HepG2 (cell line): ENCODE measurements around the gene SIGLEC1. TPM values are rescaled to one million over a fixed set of nuclear protein-coding genes. Genes with fewer than 3 reads are reported as not detected.

Experiments used
- ARNTL ChIP-seq: sonication (generic); formaldehyde crosslinking; IDR thresholded peaks from 2 replicates; pipeline ENCODE4 v1.4.0; 2020; ENCODE audit warnings: mild to moderate bottlenecking, missing genetic modification reagents
- CREBL2 ChIP-seq: sonication (generic); formaldehyde crosslinking; IDR thresholded peaks from 2 replicates; pipeline ENCODE4 v1.8.1; 2023; ENCODE audit warnings: missing genetic modification reagents, mild to moderate bottlenecking, borderline replicate concordance
- GATAD2A ChIP-seq: IDR thresholded peaks from 2 replicates; pipeline ENCODE4 v1.6.1; 2016
- HMG20A ChIP-seq: IDR thresholded peaks from 2 replicates; pipeline ENCODE4 v1.6.1; 2016; ENCODE audit warnings: borderline replicate concordance
- NR2F2 ChIP-seq: IDR thresholded peaks from 2 replicates; pipeline ENCODE4 v1.6.1; 2012; ENCODE audit warnings: low read depth, inconsistent platforms, borderline replicate concordance
- PITX1 ChIP-seq: sonication (generic); formaldehyde crosslinking; IDR thresholded peaks from 2 replicates; pipeline ENCODE4 v1.5.1; 2020; ENCODE audit warnings: mild to moderate bottlenecking, missing genetic modification reagents
- RBFOX2 ChIP-seq: fragments of 200-400 bp; formaldehyde crosslinking; IDR thresholded peaks from 2 replicates; pipeline ENCODE4 v1.6.1; 2017; ENCODE audit warnings: low read depth, mild to moderate bottlenecking, low read length
- RBM39 ChIP-seq: fragments of 200-400 bp; formaldehyde crosslinking; IDR thresholded peaks from one replicate; pipeline ENCODE4 v1.6.1; 2018; ENCODE audit warnings: antibody characterized with exemption, mild to moderate bottlenecking, low read depth, low read length; ENCODE audit not compliant: poor library complexity, severe bottlenecking
- RFXANK ChIP-seq: IDR thresholded peaks from 2 replicates; pipeline ENCODE4 v1.6.1; 2016
- SYNCRIP ChIP-seq: fragments of 200-400 bp; formaldehyde crosslinking; IDR thresholded peaks from 2 replicates; pipeline ENCODE4 v1.6.1; 2018; ENCODE audit warnings: mild to moderate bottlenecking, low read depth, low read length; ENCODE audit not compliant: insufficient read depth
- TBX3 ChIP-seq: fragments of 450-650 bp; IDR thresholded peaks from 2 replicates; pipeline ENCODE4 v1.6.1; 2017; ENCODE audit warnings: antibody characterized with exemption, mild to moderate bottlenecking, inconsistent platforms, borderline replicate concordance
- U2AF2 ChIP-seq: fragments of 200-400 bp; formaldehyde crosslinking; IDR thresholded peaks from 2 replicates; pipeline ENCODE4 v1.6.1; 2017; ENCODE audit warnings: low read depth, mild to moderate bottlenecking, low read length
- ZBTB7A ChIP-seq: sonication (generic); formaldehyde crosslinking; IDR thresholded peaks from 2 replicates; pipeline ENCODE4 v1.8.0; 2022; ENCODE audit warnings: mild to moderate bottlenecking, missing genetic modification reagents
- ZKSCAN1 ChIP-seq: fragments of 150-350 bp; IDR thresholded peaks from 2 replicates; pipeline ENCODE4 v1.6.1; 2014; ENCODE audit warnings: low read length
- ZNF225 ChIP-seq: sonication (generic); formaldehyde crosslinking; IDR thresholded peaks from 2 replicates; pipeline ENCODE4 v1.4.0; 2020; ENCODE audit warnings: mild to moderate bottlenecking, missing genetic modification reagents
- ZNF253 ChIP-seq: sonication (generic); formaldehyde crosslinking; IDR thresholded peaks from 2 replicates; pipeline ENCODE4 v1.8.0; 2022; ENCODE audit warnings: mild to moderate bottlenecking, missing genetic modification reagents, borderline replicate concordance
- ZNF282 ChIP-seq: fragments of 450-650 bp; IDR thresholded peaks from 2 replicates; pipeline ENCODE4 v1.6.1; 2018; ENCODE audit not compliant: partially characterized antibody
- ZNF768 ChIP-seq: sonication (generic); formaldehyde crosslinking; IDR thresholded peaks from 2 replicates; pipeline ENCODE4 v1.4.0; 2020; ENCODE audit warnings: missing genetic modification reagents
- polyA plus RNA-seq, 8 experiments: library from polyadenylated mRNA; depleted of rRNA in 3 of 8; stranded (reverse) in 7 of 8; unstranded in 1 of 8; fragments of >200 nt; fragmentation: Illumina TruSeq in 4 of 8; extraction: Trizol in 4 of 8; gene quantifications; 2 replicates each; pipeline versions ENCODE4 v1.2.1 to v1.2.3, GENCODE V29; 2011 to 2016; ENCODE audit warnings: low read depth in 4 of 8, missing spikeins in 1 of 8, mixed read lengths in 1 of 8; ENCODE audit not compliant: insufficient read depth in 1 of 8
- total RNA-seq, 5 experiments: library from RNA; depleted of rRNA; stranded (reverse); fragments of >200 nt; fragmentation: Illumina TruSeq; extraction: Trizol; gene quantifications; 2 replicates each; pipeline ENCODE4 v1.2.3, GENCODE V29; 2016; ENCODE audit warnings: low read depth in 1 of 5
- TF ChIP-seq, protein P1 (sequence below): IDR thresholded peaks from 2 replicates; pipeline ENCODE4 v1.6.1; 2018; ENCODE audit warnings: missing genetic modification reagents, mild to moderate bottlenecking, missing compliant biosample characterization
- TF ChIP-seq, protein P2 (sequence below): sonication (generic); formaldehyde crosslinking; IDR thresholded peaks from 2 replicates; pipeline ENCODE4 v1.5.1; 2020; ENCODE audit warnings: mild to moderate bottlenecking, moderate library complexity, missing genetic modification reagents
- TF ChIP-seq, protein P3 (sequence below): sonication (generic); formaldehyde crosslinking; IDR thresholded peaks from 2 replicates; pipeline ENCODE4 v1.9.0; 2021; ENCODE audit warnings: missing genetic modification reagents, borderline replicate concordance
- TF ChIP-seq, protein P4 (sequence below): sonication (generic); formaldehyde crosslinking; IDR thresholded peaks from 2 replicates; pipeline ENCODE4 v1.8.0; 2022; ENCODE audit warnings: missing genetic modification reagents, mild to moderate bottlenecking, borderline replicate concordance

SIGLEC1 gene
- total and polyA plus RNA-seq, 2 of the 13 experiments (the other 11 are each of a cell fraction or from before 2014, with no cell fraction given), result 0.01 TPM; not detected in 1

DNA sequence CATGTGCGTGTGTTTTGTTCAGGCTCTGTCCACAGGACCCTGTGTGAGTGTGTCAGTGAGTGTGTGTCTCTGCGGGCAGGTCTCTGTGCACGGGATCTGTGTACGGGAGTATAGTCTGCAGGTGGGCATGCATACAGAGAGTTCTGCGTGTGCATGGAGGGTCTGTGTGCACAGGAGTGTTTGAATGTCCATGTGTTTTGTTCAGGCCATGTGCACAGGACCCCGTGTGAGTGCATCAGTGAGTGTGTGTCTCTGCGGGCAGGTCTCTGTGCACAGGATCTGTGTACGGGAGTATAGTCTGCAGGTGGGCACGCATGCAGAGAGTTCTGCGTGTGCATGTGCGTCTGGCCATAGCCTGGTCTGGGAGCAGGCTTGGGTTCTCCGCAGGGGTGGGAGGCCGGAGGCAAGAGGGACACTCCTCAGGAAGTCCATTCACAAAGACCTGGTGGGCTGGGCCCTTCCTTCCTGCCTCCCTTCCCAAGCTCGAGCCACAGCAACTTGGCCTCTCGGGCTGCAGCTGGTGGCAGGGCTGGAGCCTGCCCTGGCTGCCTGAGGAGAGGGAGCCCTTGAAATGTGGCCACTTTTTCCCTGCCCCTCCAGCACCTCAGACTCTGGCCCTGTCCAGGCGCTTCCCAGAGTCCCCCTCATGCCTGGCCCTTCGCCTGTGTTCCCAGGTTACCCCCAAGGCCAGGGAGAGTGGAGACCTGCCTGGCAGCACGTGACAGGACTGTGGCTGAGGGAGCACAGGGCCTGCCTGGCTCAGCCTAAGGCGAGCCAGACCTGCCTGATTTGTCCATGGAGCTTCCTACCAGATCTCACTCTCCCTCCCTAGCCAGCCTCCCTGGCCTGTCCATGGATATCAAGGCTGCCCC, 26.9 kb upstream of the SIGLEC1 start (continued):
- TF ChIP-seq, protein P1, sequence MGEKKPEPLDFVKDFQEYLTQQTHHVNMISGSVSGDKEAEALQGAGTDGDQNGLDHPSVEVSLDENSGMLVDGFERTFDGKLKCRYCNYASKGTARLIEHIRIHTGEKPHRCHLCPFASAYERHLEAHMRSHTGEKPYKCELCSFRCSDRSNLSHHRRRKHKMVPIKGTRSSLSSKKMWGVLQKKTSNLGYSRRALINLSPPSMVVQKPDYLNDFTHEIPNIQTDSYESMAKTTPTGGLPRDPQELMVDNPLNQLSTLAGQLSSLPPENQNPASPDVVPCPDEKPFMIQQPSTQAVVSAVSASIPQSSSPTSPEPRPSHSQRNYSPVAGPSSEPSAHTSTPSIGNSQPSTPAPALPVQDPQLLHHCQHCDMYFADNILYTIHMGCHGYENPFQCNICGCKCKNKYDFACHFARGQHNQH (CRISPR knock-in tag), result 0 out of 2 replicates have a peak, but pooled peaks have one; percentile 20
- TF ChIP-seq, protein P2, sequence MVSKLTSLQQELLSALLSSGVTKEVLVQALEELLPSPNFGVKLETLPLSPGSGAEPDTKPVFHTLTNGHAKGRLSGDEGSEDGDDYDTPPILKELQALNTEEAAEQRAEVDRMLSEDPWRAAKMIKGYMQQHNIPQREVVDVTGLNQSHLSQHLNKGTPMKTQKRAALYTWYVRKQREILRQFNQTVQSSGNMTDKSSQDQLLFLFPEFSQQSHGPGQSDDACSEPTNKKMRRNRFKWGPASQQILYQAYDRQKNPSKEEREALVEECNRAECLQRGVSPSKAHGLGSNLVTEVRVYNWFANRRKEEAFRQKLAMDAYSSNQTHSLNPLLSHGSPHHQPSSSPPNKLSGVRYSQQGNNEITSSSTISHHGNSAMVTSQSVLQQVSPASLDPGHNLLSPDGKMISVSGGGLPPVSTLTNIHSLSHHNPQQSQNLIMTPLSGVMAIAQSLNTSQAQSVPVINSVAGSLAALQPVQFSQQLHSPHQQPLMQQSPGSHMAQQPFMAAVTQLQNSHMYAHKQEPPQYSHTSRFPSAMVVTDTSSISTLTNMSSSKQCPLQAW, result 0 out of 2 replicates have a peak, but pooled peaks have one; percentile 15
- TF ChIP-seq SYNCRIP, result no peak
- no peak for TF ChIP-seq CREBL2 (CRISPR knock-in tag)
- no peak for TF ChIP-seq ARNTL (CRISPR knock-in tag)
- TF ChIP-seq RBM39, result no peak
- no peak for TF ChIP-seq RFXANK
- no peak for TF ChIP-seq ZKSCAN1
- peak; percentile 37; the same call in 1 of the 2 replicates for TF ChIP-seq GATAD2A (CRISPR knock-in tag)
- TF ChIP-seq ZNF253 (CRISPR knock-in tag), result no peak
- TF ChIP-seq U2AF2, result no peak
- TF ChIP-seq TBX3, result no peak
- no peak for TF ChIP-seq RBFOX2
- TF ChIP-seq ZNF225 (CRISPR knock-in tag), result peak; percentile 81; the same call in 1 of the 2 replicates
- no peak for TF ChIP-seq HMG20A
- TF ChIP-seq, protein P3, sequence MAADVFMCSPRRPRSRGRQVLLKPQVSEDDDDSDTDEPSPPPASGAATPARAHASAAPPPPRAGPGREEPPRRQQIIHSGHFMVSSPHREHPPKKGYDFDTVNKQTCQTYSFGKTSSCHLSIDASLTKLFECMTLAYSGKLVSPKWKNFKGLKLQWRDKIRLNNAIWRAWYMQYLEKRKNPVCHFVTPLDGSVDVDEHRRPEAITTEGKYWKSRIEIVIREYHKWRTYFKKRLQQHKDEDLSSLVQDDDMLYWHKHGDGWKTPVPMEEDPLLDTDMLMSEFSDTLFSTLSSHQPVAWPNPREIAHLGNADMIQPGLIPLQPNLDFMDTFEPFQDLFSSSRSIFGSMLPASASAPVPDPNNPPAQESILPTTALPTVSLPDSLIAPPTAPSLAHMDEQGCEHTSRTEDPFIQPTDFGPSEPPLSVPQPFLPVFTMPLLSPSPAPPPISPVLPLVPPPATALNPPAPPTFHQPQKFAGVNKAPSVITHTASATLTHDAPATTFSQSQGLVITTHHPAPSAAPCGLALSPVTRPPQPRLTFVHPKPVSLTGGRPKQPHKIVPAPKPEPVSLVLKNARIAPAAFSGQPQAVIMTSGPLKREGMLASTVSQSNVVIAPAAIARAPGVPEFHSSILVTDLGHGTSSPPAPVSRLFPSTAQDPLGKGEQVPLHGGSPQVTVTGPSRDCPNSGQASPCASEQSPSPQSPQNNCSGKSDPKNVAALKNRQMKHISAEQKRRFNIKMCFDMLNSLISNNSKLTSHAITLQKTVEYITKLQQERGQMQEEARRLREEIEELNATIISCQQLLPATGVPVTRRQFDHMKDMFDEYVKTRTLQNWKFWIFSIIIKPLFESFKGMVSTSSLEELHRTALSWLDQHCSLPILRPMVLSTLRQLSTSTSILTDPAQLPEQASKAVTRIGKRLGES (CRISPR knock-in tag), result no peak
- no peak for TF ChIP-seq ZNF282
- TF ChIP-seq PITX1, result peak; percentile 40; the same call in 1 of the 2 replicates
- TF ChIP-seq, protein P4, sequence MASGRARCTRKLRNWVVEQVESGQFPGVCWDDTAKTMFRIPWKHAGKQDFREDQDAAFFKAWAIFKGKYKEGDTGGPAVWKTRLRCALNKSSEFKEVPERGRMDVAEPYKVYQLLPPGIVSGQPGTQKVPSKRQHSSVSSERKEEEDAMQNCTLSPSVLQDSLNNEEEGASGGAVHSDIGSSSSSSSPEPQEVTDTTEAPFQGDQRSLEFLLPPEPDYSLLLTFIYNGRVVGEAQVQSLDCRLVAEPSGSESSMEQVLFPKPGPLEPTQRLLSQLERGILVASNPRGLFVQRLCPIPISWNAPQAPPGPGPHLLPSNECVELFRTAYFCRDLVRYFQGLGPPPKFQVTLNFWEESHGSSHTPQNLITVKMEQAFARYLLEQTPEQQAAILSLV (CRISPR knock-in tag), result peak; percentile 59; the same call in 1 of the 2 replicates
- TF ChIP-seq ZNF768 (CRISPR knock-in tag), result no peak
- no peak for TF ChIP-seq NR2F2
- peak; percentile 47 for TF ChIP-seq ZBTB7A (CRISPR knock-in tag)
